T-cell (primary cell): ENCODE results near the gene NLGN4X. TPM values are rescaled to one million over a fixed set of nuclear protein-coding genes. Genes with fewer than 3 reads are reported as not detected.

Source experiments
- ATAC-seq, 4 experiments: fragments of 200-7000 bp in 3 of 4; fragments of 150-1000 bp in 1 of 4; cut with Tn5 transposase; replicated peaks in 1 of 4; 1 replicate in 3 of 4; 2 replicates in 1 of 4; pipeline ENCODE4 v1.10.0; 2021; ENCODE audit warnings: moderate library complexity in 3 of 4, mild to moderate bottlenecking in 2 of 4, moderate number of reproducible peaks in 1 of 4
- CTCF ChIA-PET, 2 donors: fragments of 300-600 bp; sonication (Branson Sonifier 250); formaldehyde crosslinking; loops; one replicate each; lab custom pipeline; 2022; ENCODE audit warnings: antibody characterized with exemption in 2 of 2; lab: Charles Lee
- POLR2A ChIA-PET, 2 donors: fragments of 300-600 bp; sonication (Branson Sonifier 250); formaldehyde crosslinking; loops; one replicate each; lab custom pipeline; 2022; ENCODE audit warnings: antibody characterized with exemption in 2 of 2; lab: Charles Lee
- DNase-seq, 35 experiments: peaks; one replicate each; pipeline versions ENCODE4 v3.0.0 to v3.0.0-alpha.2; 2013 to 2023
- H3K27ac ChIP-seq: one replicate; pipeline ENCODE4 v1.5.1; 2013; ENCODE audit warnings: low read length
- H3K27me3 ChIP-seq, 2 experiments: replicated peaks in 1 of 2; 1 replicate in 1 of 2; 2 replicates in 1 of 2; pipeline versions ENCODE4 v1.6.1 to v1.7.0; 2013; ENCODE audit warnings: low read length in 1 of 2, mixed read lengths in 1 of 2; ENCODE audit not compliant: control insufficient read depth in 2 of 2, insufficient read depth in 2 of 2; ENCODE audit errors: extremely low read depth in 1 of 2
- H3K36me3 ChIP-seq, 2 donors: 1 replicate in 1 of 2; 2 replicates in 1 of 2; pipeline versions ENCODE4 v1.6.1 to v1.7.0; 2013; ENCODE audit warnings: low read length in 1 of 2; ENCODE audit not compliant: control insufficient read depth in 2 of 2, insufficient read depth in 1 of 2; ENCODE audit errors: extremely low read depth in 1 of 2
- H3K4me1 ChIP-seq, 2 experiments: 1 replicate in 1 of 2; 2 replicates in 1 of 2; pipeline versions ENCODE4 v1.6.1 to v1.7.0; 2013; ENCODE audit warnings: low read length in 2 of 2, mixed read lengths in 1 of 2; ENCODE audit not compliant: insufficient read depth in 2 of 2, control insufficient read depth in 1 of 2; ENCODE audit errors: extremely low read depth in 1 of 2
- H3K4me3 ChIP-seq, 2 donors: 1 replicate in 1 of 2; 2 replicates in 1 of 2; pipeline versions ENCODE4 v1.5.1 to v1.7.0; 2013; ENCODE audit warnings: mild to moderate bottlenecking in 2 of 2, low read length in 1 of 2, moderate library complexity in 1 of 2; ENCODE audit not compliant: control insufficient read depth in 1 of 2; ENCODE audit errors: extremely low read depth in 1 of 2
- H3K9me3 ChIP-seq: 2 replicates; pipeline ENCODE4 v1.7.0; 2013
- H3K27ac Mint-ChIP-seq, 2 donors: one replicate each; pipeline ENCODE4 v1.8.0; 2020 to 2021; ENCODE audit warnings: mild to moderate bottlenecking in 2 of 2, mixed read lengths in 2 of 2
- H3K27me3 Mint-ChIP-seq, 2 donors: one replicate each; pipeline ENCODE4 v1.8.0; 2021 to 2022; ENCODE audit warnings: mixed read lengths in 2 of 2
- H3K36me3 Mint-ChIP-seq: one replicate; pipeline ENCODE4 v1.8.0; 2021; ENCODE audit warnings: mixed read lengths
- H3K4me1 Mint-ChIP-seq, 3 donors: one replicate each; pipeline ENCODE4 v1.8.0; 2020 to 2022; ENCODE audit warnings: mixed read lengths in 3 of 3, mild to moderate bottlenecking in 1 of 3
- H3K4me3 Mint-ChIP-seq, 3 donors: one replicate each; pipeline ENCODE4 v1.8.0; 2020 to 2022; ENCODE audit warnings: mild to moderate bottlenecking in 3 of 3, mixed read lengths in 3 of 3, moderate library complexity in 3 of 3
- H3K9me3 Mint-ChIP-seq, 3 donors: one replicate each; pipeline ENCODE4 v1.8.0; 2020 to 2022; ENCODE audit warnings: mixed read lengths in 3 of 3
- WGBS: methylation state at CpG from one replicate; pipeline ENCODE4 v1.1.5; 2013; ENCODE audit warnings: missing lambda C conversion rate; ENCODE audit not compliant: insufficient coverage; 5-methylcytosine and 5-hydroxymethylcytosine counted together
- total RNA-seq, 35 experiments: library from RNA in 6 of 35; stranded (reverse) in 6 of 35; fragments of 120-200 nt in 1 of 35; gene quantifications; one replicate each; pipeline versions ENCODE4 v1.2.1 to v1.2.4 and lab custom pipeline; 2013 to 2026

Gene NLGN4X
- total RNA-seq, 5 donors from 2014 or later (not counting 1 experiment from before 2014, with no cell fraction given), result 0.12 to 0.25 (median 0.13) TPM; not detected in 2

DNA sequence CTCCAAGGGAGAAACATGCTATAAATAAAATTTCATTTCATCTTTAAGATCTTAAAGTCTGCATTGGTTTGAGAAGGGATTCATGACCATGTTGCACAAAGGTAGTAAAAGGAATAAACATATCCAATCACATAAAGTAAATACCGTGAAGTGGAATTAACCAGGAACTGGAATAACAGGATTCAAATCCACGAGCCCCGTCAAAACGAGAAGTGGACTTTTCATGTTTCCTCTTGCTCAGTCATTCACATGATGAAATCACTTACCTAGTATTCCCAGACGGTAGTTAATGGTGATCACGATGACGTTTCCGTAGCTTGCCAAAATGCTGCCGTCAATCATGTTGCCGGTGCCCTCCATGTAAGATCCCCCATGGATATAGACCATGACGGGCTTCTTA is 199.7 kb downstream of the NLGN4X start:
- Histone ChIP-seq H3K27ac (no peak overlapping the region), H3K36me3 (no peaks in the 10 kb centered on the region), H3K27me3 (no peaks in the 10 kb centered on the region), H3K9me3 (no peaks in the 10 kb centered on the region), H3K4me3 (no peak overlapping the region), H3K4me1 (no peaks in the 10 kb centered on the region)
- DNase-seq (no peak), ATAC-seq (no peak)
- no peaks in the 10 kb centered on the region for H3K9me3 Mint-ChIP-seq
- CTCF ChIA-PET, result no interaction called here
- no peak overlapping the region for H3K4me3 Mint-ChIP-seq
- H3K27me3 Mint-ChIP-seq, result peaks cover 0 to under 1% of the 10 kb centered on the region in 2 donors
- H3K4me1 Mint-ChIP-seq, result no peaks in the 10 kb centered on the region
- POLR2A ChIA-PET, result interaction anchor here in 1 of 2 donors (0.7 kb wide), 1 partner anchor 157 kb away, joined by 5 read pairs; no protein-coding TSS in a partner anchor
- 96% methylated on average over 4 of the region's 11 CpGs for WGBS
- no peaks in the 10 kb centered on the region for H3K36me3 Mint-ChIP-seq
- no peak overlapping the region for H3K27ac Mint-ChIP-seq

GRCh38 chrX:6026980-6027379 is 201.7 kb downstream of the NLGN4X start:
- Mint-ChIP-seq H3K27ac (no peak overlapping the region), H3K4me1 (no peaks in the 10 kb centered on the region), H3K27me3 (peaks cover 0 to 8% of the 10 kb centered on the region in 2 donors), H3K36me3 (no peaks in the 10 kb centered on the region), H3K4me3 (no peak overlapping the region), H3K9me3 (no peaks in the 10 kb centered on the region)
- Histone ChIP-seq H3K27me3 (no peaks in the 10 kb centered on the region), H3K9me3 (no peaks in the 10 kb centered on the region), H3K27ac (no peak overlapping the region), H3K36me3 (no peaks in the 10 kb centered on the region), H3K4me1 (no peaks in the 10 kb centered on the region), H3K4me3 (no peak overlapping the region)
- POLR2A ChIA-PET, result no interaction called here
- CTCF ChIA-PET, result no interaction called here
- DNase-seq (no peak), ATAC-seq (no peak)
- WGBS, result 28% methylated on average over 2 of the region's 6 CpGs

GRCh38 chrX:6026429-6026828 is 202.2 kb downstream of the NLGN4X start:
- H3K4me3 Mint-ChIP-seq, result no peak overlapping the region
- no peaks in the 10 kb centered on the region for H3K4me1 ChIP-seq
- ATAC-seq (no peak), DNase-seq (no peak)
- ChIA-PET CTCF (no interaction called here), POLR2A (no interaction called here)
- H3K9me3 ChIP-seq, result no peaks in the 10 kb centered on the region
- no peaks in the 10 kb centered on the region for H3K36me3 ChIP-seq
- H3K27ac ChIP-seq, result no peak overlapping the region
- no peaks in the 10 kb centered on the region for H3K9me3 Mint-ChIP-seq
- no peaks in the 10 kb centered on the region for H3K4me1 Mint-ChIP-seq
- no peak overlapping the region for H3K4me3 ChIP-seq
- H3K27ac Mint-ChIP-seq, result no peak overlapping the region
- no peaks in the 10 kb centered on the region for H3K36me3 Mint-ChIP-seq
- peaks cover 0 to 10% of the 10 kb centered on the region in 2 donors for H3K27me3 Mint-ChIP-seq
- WGBS, result no CpG with 5 or more reads among the region's 7 CpGs
- no peaks in the 10 kb centered on the region for H3K27me3 ChIP-seq

DNA sequence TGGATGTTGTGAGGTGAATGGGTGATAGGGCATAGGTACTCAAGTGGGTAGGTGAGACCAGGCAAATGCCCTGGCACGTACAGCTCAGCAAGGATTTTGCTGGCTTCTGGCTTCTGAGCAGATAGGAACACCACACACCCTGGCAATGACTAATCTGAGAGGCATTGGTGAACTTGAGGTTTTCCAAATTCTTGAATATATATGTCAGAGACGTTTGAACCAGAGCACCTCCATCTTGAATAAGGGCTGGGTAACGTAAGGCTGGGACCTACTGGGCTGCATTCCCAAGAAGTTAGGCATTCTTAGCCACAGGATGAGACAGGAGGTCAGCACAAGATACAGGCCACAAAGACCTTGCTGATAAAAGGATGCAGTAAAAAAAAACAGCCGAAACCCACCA is 204.5 kb downstream of the NLGN4X start:
- ATAC-seq (no peak), DNase-seq (no peak)
- ChIA-PET CTCF (no interaction called here), POLR2A (no interaction called here)
- no peaks in the 10 kb centered on the region for H3K4me1 Mint-ChIP-seq
- H3K4me1 ChIP-seq, result no peaks in the 10 kb centered on the region
- no peak overlapping the region for H3K4me3 ChIP-seq
- no peaks in the 10 kb centered on the region for H3K36me3 ChIP-seq
- no peaks in the 10 kb centered on the region for H3K9me3 Mint-ChIP-seq
- H3K4me3 Mint-ChIP-seq, result no peak overlapping the region
- no peak overlapping the region for H3K27ac ChIP-seq
- H3K9me3 ChIP-seq, result no peaks in the 10 kb centered on the region
- no peaks in the 10 kb centered on the region for H3K36me3 Mint-ChIP-seq
- H3K27ac Mint-ChIP-seq, result no peak overlapping the region
- 80% methylated on average over 1 of the region's 4 CpGs for WGBS
- H3K27me3 ChIP-seq, result no peaks in the 10 kb centered on the region
- H3K27me3 Mint-ChIP-seq, result peaks cover 0 to 20% of the 10 kb centered on the region in 2 donors

DNA sequence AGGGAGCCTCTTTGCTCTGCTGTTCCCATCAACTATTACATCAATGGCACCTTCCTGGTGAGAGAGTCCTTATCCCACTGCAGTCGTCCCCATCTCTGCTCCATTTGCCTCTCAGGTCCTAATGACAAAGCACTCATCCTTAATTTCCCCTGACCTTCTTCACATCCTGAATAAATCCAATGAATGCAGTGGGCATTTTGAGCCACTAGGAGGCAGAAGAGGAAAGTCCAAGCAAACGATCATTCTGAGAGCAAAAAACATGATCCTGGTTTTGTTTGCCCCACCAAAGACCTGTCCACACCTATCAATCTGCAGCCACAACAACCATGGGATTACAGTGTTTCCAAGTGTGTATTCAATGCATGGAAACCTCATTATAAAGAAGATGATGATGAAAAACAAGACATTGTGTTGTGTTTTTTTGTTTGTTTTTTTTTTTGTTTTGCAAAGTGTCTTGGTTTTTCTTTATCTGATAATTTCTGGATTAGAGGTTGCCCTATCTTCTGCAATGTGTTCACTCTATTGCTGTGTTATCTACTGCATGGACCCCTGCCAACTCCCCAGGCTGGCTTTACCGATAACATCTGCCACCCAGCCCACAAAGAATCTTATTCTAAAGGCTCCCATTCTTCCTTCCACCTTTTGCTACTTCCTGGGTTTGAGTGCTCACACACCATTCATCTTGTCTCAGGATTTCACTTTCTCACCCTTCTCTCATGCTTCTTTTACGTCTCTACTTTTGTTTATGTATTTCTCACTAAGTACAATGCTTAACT is 207.2 kb downstream of the NLGN4X start:
- no peaks in the 10 kb centered on the region for H3K9me3 Mint-ChIP-seq
- no peaks in the 10 kb centered on the region for H3K36me3 Mint-ChIP-seq
- no peak for ATAC-seq
- H3K27me3 Mint-ChIP-seq, result peaks cover 0 to 20% of the 10 kb centered on the region in 2 donors
- Histone ChIP-seq H3K4me1 (no peaks in the 10 kb centered on the region), H3K27me3 (no peaks in the 10 kb centered on the region), H3K27ac (no peak overlapping the region), H3K9me3 (no peaks in the 10 kb centered on the region), H3K4me3 (no peak overlapping the region), H3K36me3 (no peaks in the 10 kb centered on the region)
- CTCF ChIA-PET, result interaction anchor here in 1 of 2 donors (0.6 kb wide), 1 partner anchor 117 kb away, joined by 7 read pairs; no protein-coding TSS in a partner anchor
- POLR2A ChIA-PET, result no interaction called here
- WGBS, result 8% methylated on average over 2 of the region's 4 CpGs
- no peaks in the 10 kb centered on the region for H3K4me1 Mint-ChIP-seq
- no peak overlapping the region for H3K4me3 Mint-ChIP-seq
- H3K27ac Mint-ChIP-seq, result no peak overlapping the region
- DNase-seq, result peak in 12 of 35 experiments; percentile 0 to 25 (median 4)

GRCh38 chrX:6019076-6019475 is 209.6 kb downstream of the NLGN4X start:
- POLR2A ChIA-PET, result no interaction called here
- CTCF ChIA-PET, result no interaction called here

More at GRCh38 chrX:6019076-6019475, 209.6 kb downstream of the NLGN4X start:
- no peaks in the 10 kb centered on the region for H3K4me1 Mint-ChIP-seq
- Histone ChIP-seq H3K9me3 (no peaks in the 10 kb centered on the region), H3K27ac (no peak overlapping the region), H3K4me3 (no peak overlapping the region), H3K27me3 (no peaks in the 10 kb centered on the region), H3K4me1 (no peaks in the 10 kb centered on the region), H3K36me3 (no peaks in the 10 kb centered on the region)
- no peaks in the 10 kb centered on the region for H3K9me3 Mint-ChIP-seq
- no CpG with 5 or more reads among the region's 4 CpGs for WGBS
- DNase-seq (no peak), ATAC-seq (no peak)
- peaks cover 0 to 20% of the 10 kb centered on the region in 2 donors for H3K27me3 Mint-ChIP-seq
- no peak overlapping the region for H3K4me3 Mint-ChIP-seq
- H3K27ac Mint-ChIP-seq, result no peak overlapping the region
- no peaks in the 10 kb centered on the region for H3K36me3 Mint-ChIP-seq
